IMR-90 (cell line): ENCODE measurements around the gene TBCC. TPM values are rescaled to one million over a fixed set of nuclear protein-coding genes. Genes with fewer than 3 reads are reported as not detected.
A peak's percentile ranks its signal among the peaks of the same experiment; 100 is the strongest.

ENCODE experiments used
- ATAC-seq: fragments of 200-7000 bp; cut with Tn5 transposase; 2 replicates; pipeline ENCODE4 v1.9.1; 2020; ENCODE audit warnings: low read depth, mild to moderate bottlenecking, moderate library complexity
- BruUV-seq: library from RNA; stranded (reverse); fragments of 400-500 nt; replicated peaks from 2 replicates; lab custom pipeline; 2021; lab: Mats Ljungman, UMichigan
- CTCF ChIA-PET: fragments of 300-600 bp; formaldehyde crosslinking; extraction: SDS; loops from one replicate; lab custom pipeline; 2021; ENCODE audit warnings: antibody characterized with exemption; lab: Yijun Ruan, JAX
- POLR2A ChIA-PET: fragments of 300-600 bp; sonication (Branson Sonifier 250); formaldehyde crosslinking; loops from one replicate; lab custom pipeline; 2022; ENCODE audit warnings: antibody characterized with exemption; ENCODE audit not compliant: unreplicated experiment; lab: Charles Lee
- DNase-seq: peaks from one replicate; pipeline ENCODE4 v3.0.0; 2013
- H2AFZ ChIP-seq: replicated peaks from 2 replicates; pipeline ENCODE3; 2013; ENCODE audit warnings: low read length, mild to moderate bottlenecking; ENCODE audit not compliant: poor library complexity
- H2AK5ac ChIP-seq: 2 replicates; pipeline ENCODE4 v1.6.1; 2013; ENCODE audit warnings: low read depth, low read length, inconsistent platforms
- H2AK9ac ChIP-seq: replicated peaks from 2 replicates; pipeline ENCODE3; 2013; ENCODE audit warnings: mild to moderate bottlenecking, low read depth, low read length, moderate library complexity; ENCODE audit not compliant: poor library complexity
- H2BK120ac ChIP-seq: 2 replicates; pipeline ENCODE4 v1.6.1; 2013; ENCODE audit warnings: low read depth, low read length, inconsistent platforms
- H2BK15ac ChIP-seq: 3 replicates; pipeline ENCODE4 v1.6.1; 2013; ENCODE audit warnings: low read depth, low read length, inconsistent platforms
- H2BK20ac ChIP-seq: 2 replicates; pipeline ENCODE4 v1.6.1; 2013; ENCODE audit warnings: low read depth, mild to moderate bottlenecking, inconsistent platforms, low read length, moderate library complexity
- H2BK5ac ChIP-seq: 2 replicates; pipeline ENCODE4 v1.6.1; 2013; ENCODE audit warnings: mild to moderate bottlenecking, low read depth, low read length, inconsistent platforms; ENCODE audit not compliant: poor library complexity, severe bottlenecking
- H3K14ac ChIP-seq: replicated peaks from 2 replicates; pipeline ENCODE4 v1.6.1; 2013; ENCODE audit warnings: low read depth, low read length, inconsistent platforms
- H3K18ac ChIP-seq: 2 replicates; pipeline ENCODE4 v1.6.1; 2013; ENCODE audit warnings: low read depth, low read length, control low read depth
- H3K23ac ChIP-seq: 2 replicates; pipeline ENCODE4 v1.6.1; 2013; ENCODE audit warnings: low read depth, low read length, inconsistent platforms
- H3K27ac ChIP-seq: 2 replicates; pipeline ENCODE4 v1.5.1; 2013; ENCODE audit warnings: mild to moderate bottlenecking, control low read depth, low read length; ENCODE audit not compliant: insufficient read depth
- H3K27me3 ChIP-seq: 2 replicates; pipeline ENCODE4 v1.6.1; 2013; ENCODE audit warnings: low read length; ENCODE audit not compliant: control insufficient read depth, insufficient read depth
- H3K36me3 ChIP-seq: 2 replicates; pipeline ENCODE4 v1.6.1; 2013; ENCODE audit warnings: low read length, mixed read lengths; ENCODE audit not compliant: control insufficient read depth, insufficient read depth
- H3K4ac ChIP-seq: 2 replicates; pipeline ENCODE4 v1.6.1; 2013; ENCODE audit warnings: low read depth, low read length, inconsistent platforms
- H3K4me1 ChIP-seq: 2 replicates; pipeline ENCODE4 v1.6.1; 2013; ENCODE audit warnings: low read length, mixed read lengths; ENCODE audit not compliant: control insufficient read depth, insufficient read depth
- H3K4me2 ChIP-seq: 2 replicates; pipeline ENCODE4 v1.6.1; 2013; ENCODE audit warnings: low read depth, mild to moderate bottlenecking, control low read depth, low read length, moderate library complexity
- H3K4me3 ChIP-seq: 2 replicates; pipeline ENCODE4 v1.5.1; 2013; ENCODE audit warnings: low read depth, mild to moderate bottlenecking, control low read depth, low read length, moderate library complexity; ENCODE audit not compliant: insufficient read depth
- H3K56ac ChIP-seq: 2 replicates; pipeline ENCODE4 v1.6.1; 2013; ENCODE audit warnings: low read length, inconsistent platforms; ENCODE audit not compliant: insufficient read depth; ENCODE audit errors: extremely low read depth
- H3K79me1 ChIP-seq, 2 experiments: 2 replicates each; pipeline ENCODE4 v1.6.1; 2013; ENCODE audit warnings: low read length in 2 of 2, inconsistent platforms in 1 of 2, low read depth in 1 of 2
- H3K9ac ChIP-seq: 2 replicates; pipeline ENCODE4 v1.6.1; 2013; ENCODE audit warnings: low read depth, low read length, control low read depth
- H3K9me1 ChIP-seq: 2 replicates; pipeline ENCODE4 v1.6.1; 2013; ENCODE audit warnings: low read length, inconsistent platforms; ENCODE audit not compliant: insufficient read depth
- H3K9me3 ChIP-seq: 2 replicates; pipeline ENCODE4 v1.6.1; 2013; ENCODE audit warnings: low read length; ENCODE audit not compliant: control insufficient read depth, insufficient read depth
- H4K20me1 ChIP-seq: 2 replicates; pipeline ENCODE4 v1.6.1; 2013; ENCODE audit warnings: low read length, inconsistent platforms; ENCODE audit not compliant: insufficient read depth
- H4K5ac ChIP-seq: 2 replicates; pipeline ENCODE4 v1.6.1; 2013; ENCODE audit warnings: mild to moderate bottlenecking, low read depth, low read length, control low read depth
- H4K8ac ChIP-seq, 2 experiments: 2 replicates each; pipeline ENCODE4 v1.6.1; 2013; ENCODE audit warnings: low read depth in 2 of 2, low read length in 2 of 2, control low read depth in 1 of 2, inconsistent platforms in 1 of 2
- H4K91ac ChIP-seq: 2 replicates; pipeline ENCODE4 v1.6.1; 2013; ENCODE audit warnings: low read depth, low read length, inconsistent platforms; ENCODE audit not compliant: insufficient read depth
- CEBPB ChIP-seq: IDR thresholded peaks from 2 replicates; pipeline ENCODE4 v1.6.1; 2012; ENCODE audit warnings: low read depth, low read length, improper control_type of control experiment
- MAFK ChIP-seq: IDR thresholded peaks from 2 replicates; pipeline ENCODE4 v1.6.1; 2012; ENCODE audit warnings: low read depth, low read length, improper control_type of control experiment
- WGBS, 2 experiments: methylation state at CpG; one replicate each; pipeline versions ENCODE4 v1.1.5 to v1.1.7; 2013; ENCODE audit warnings: missing lambda C conversion rate in 2 of 2; ENCODE audit not compliant: insufficient read length in 1 of 2; ENCODE audit errors: extremely low coverage in 2 of 2; 5-methylcytosine and 5-hydroxymethylcytosine counted together
- dilution Hi-C: fragments of 300-500 bp; cut with HindIII; formaldehyde crosslinking; loops from one replicate; pipeline ENCODE4 v1.14.3; 2018; ENCODE audit warnings: low sequenced_read_pairs; ENCODE audit not compliant: unreplicated experiment
- in situ Hi-C: fragments of 300-500 bp; cut with MboI; formaldehyde crosslinking; loops from 3 replicates; pipeline ENCODE4 v1.14.3; 2019; ENCODE audit warnings: low sequenced_read_pairs, inconsistent platforms, mixed read lengths
- intact Hi-C: fragments of 100-400 bp; cut with micrococcal nuclease; formaldehyde crosslinking; loops from 2 replicates; pipeline ENCODE4 v1.10.0; 2022
- polyA plus RNA-seq, 3 experiments: library from polyadenylated mRNA; depleted of rRNA; stranded (reverse); fragments of >200 nt; gene quantifications; 2 replicates each; pipeline ENCODE4 v1.2.3, GENCODE V29; 2012; ENCODE audit warnings: low replicate concordance in 1 of 3
- total RNA-seq: library from RNA; depleted of rRNA; stranded (reverse); fragments of >200 nt; gene quantifications from 2 replicates; pipeline ENCODE4 v1.2.3, GENCODE V29; 2012

The TBCC gene
- total and polyA plus RNA-seq, 2 of the 4 experiments (the other 2 are of a cell fraction) = 23.0 to 32.6 TPM

- dilution Hi-C loops = no loop called here
Measured at GRCh38 chr6:42778122-42778521, 32.2 kb upstream of the TBCC start.

More at GRCh38 chr6:42778122-42778521, 32.2 kb upstream of the TBCC start:
- Histone ChIP-seq H4K91ac (no peak overlapping the region), H3K4me3 (no peak overlapping the region), H2AK5ac (peak overlapping the region; percentile 82; the same call in 1 of the 2 replicates), H3K27ac (peak overlapping the region; percentile 21; the same call in 1 of the 2 replicates), H3K23ac (peak overlapping the region; percentile 73; the same call in 1 of the 2 replicates), H4K5ac (0 out of 2 replicates have a peak overlapping the region, but pooled peaks have one; percentile 63), H3K9me1 (peaks cover 5% of the 10 kb centered on the region; the same call in 1 of the 2 replicates), H3K18ac (0 out of 2 replicates have a peak overlapping the region, but pooled peaks have one; percentile 41), H3K27me3 (no peaks in the 10 kb centered on the region), H3K36me3 (no peaks in the 10 kb centered on the region), H3K9me3 (no peaks in the 10 kb centered on the region), H3K4me2 (no peak overlapping the region), H3K4ac (peak overlapping the region; percentile 21; the same call in 1 of the 2 replicates), H2BK120ac (no peak overlapping the region), H3K9ac (no peak overlapping the region), H3K56ac (no peak overlapping the region), H2BK15ac (peak overlapping the region; percentile 45; the same call in 1 of the 3 replicates), H4K20me1 (no peaks in the 10 kb centered on the region), H3K14ac (peak overlapping the region; percentile 44; the same call in 1 of the 2 replicates), H4K8ac (no peak overlapping the region), H2BK20ac (peak overlapping the region; percentile 46; the same call in 1 of the 2 replicates), H3K79me1 (peaks cover 3 to 8% of the 10 kb centered on the region in 2 experiments; a peak in 1 of 4 replicates), H2BK5ac (no peak overlapping the region), H2AFZ (no peak overlapping the region), H3K4me1 (no peaks in the 10 kb centered on the region), H2AK9ac (no peak overlapping the region)
- ChIA-PET POLR2A (no interaction called here), CTCF (no interaction called here)
- TF ChIP-seq MAFK (no peak), CEBPB (no peak)
- 100% methylated on average over 1 of the region's 2 CpGs; no CpG with 5 or more reads in 1 of the 2 experiments for WGBS, 2 experiments
- in situ Hi-C loops = no loop called here
- ATAC-seq (no peak), DNase-seq (no peak)
- no TSS peak for BruUV-seq
- intact Hi-C loops = no loop called here
